Body of pancreas (tissue), 4 donors: ENCODE measurements around the gene SHROOM2. TPM values are rescaled to one million over a fixed set of nuclear protein-coding genes. Genes with fewer than 3 reads are reported as not detected.

Experiments
- ATAC-seq: fragments of 150-250 bp; one replicate; pipeline ENCODE4 v1.9.1; 2016
- DNase-seq, 4 donors: peaks; one replicate each; pipeline ENCODE4 v3.0.0-alpha.2; 2019
- H3K27ac ChIP-seq, 4 donors: fragments of 200-600 bp; sonication (generic); 1 replicate in 3 of 4; 2 replicates in 1 of 4; pipeline versions ENCODE4 v1.5.1 to v1.6.1; 2016 to 2019; ENCODE audit warnings: mild to moderate bottlenecking in 1 of 4, mixed read lengths in 1 of 4, moderate library complexity in 1 of 4
- H3K27me3 ChIP-seq, 2 donors: fragments of 200-600 bp; sonication (generic); one replicate each; pipeline ENCODE4 v1.6.0; 2016; ENCODE audit warnings: mild to moderate bottlenecking in 1 of 2
- H3K36me3 ChIP-seq, 2 donors: fragments of 200-600 bp; sonication (generic); replicated peaks in 1 of 2; 2 replicates each; pipeline ENCODE4 v1.5.1; 2016; ENCODE audit warnings: low read depth in 2 of 2; ENCODE audit not compliant: insufficient read depth in 1 of 2
- H3K4me1 ChIP-seq: fragments of 200-600 bp; sonication (generic); one replicate; pipeline ENCODE4 v1.6.0; 2016
- H3K4me3 ChIP-seq, 2 donors: fragments of 200-600 bp; sonication (generic); 1 replicate in 1 of 2; 2 replicates in 1 of 2; pipeline ENCODE4 v1.5.1; 2016 to 2019
- H3K9me3 ChIP-seq, 3 donors: fragments of 200-600 bp; sonication (generic); 1 replicate in 2 of 3; 2 replicates in 1 of 3; pipeline ENCODE4 v1.5.1; 2016
- POLR2A ChIP-seq, 3 donors: fragments of 450-650 bp; IDR thresholded peaks; one replicate each; pipeline ENCODE4 v1.6.1; 2016; ENCODE audit warnings: antibody characterized with exemption in 3 of 3, mild to moderate bottlenecking in 2 of 3
- WGBS, 2 donors: methylation state at CpG; one replicate each; pipeline ENCODE4 v1.1.5; 2017; 5-methylcytosine and 5-hydroxymethylcytosine counted together
- intact Hi-C: fragments of 100-400 bp; cut with DNase I; formaldehyde crosslinking; loops from one replicate; pipeline ENCODE4 v1.15.1; 2023
- total RNA-seq, 2 donors: library from RNA; depleted of rRNA; stranded (reverse); fragments of >200 nt; gene quantifications; one replicate each; pipeline ENCODE4 v1.1.0, GENCODE V29; 2016
- TF ChIP-seq, protein P1 (sequence below), 7 experiments: fragments of 450-650 bp in 4 of 7; fragments of 200-600 bp in 3 of 7; sonication (generic) in 3 of 7; IDR thresholded peaks; one replicate each; pipeline ENCODE4 v1.5.1; 2016 to 2019; ENCODE audit warnings: antibody characterized with exemption in 7 of 7

The SHROOM2 gene
- total RNA-seq, 2 donors from 2014 or later: 9.9 TPM

DNA sequence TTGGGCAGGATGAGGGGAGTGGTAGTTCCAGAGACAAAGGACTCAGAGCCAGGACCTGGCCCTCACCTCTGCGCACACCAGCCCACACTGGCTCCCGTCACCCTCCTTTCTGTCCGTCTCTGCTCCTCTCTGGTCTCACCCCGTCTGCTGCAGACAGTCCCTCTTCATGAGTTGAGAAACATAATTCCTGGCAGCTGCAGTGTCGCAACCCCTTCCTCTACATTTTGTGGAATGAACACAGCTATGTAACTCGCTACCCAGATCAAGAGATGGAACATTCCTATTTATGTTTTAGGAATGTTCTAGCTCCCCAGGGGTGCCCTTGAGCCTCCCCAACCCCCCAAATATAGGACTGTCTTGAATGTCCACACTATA lies 59.3 kb downstream of the SHROOM2 start:
- H3K27ac ChIP-seq: no peak overlapping the region
- TF ChIP-seq POLR2A (IDR thresholded peaks at IDR 0.05): no peak
- TF ChIP-seq, protein P1, sequence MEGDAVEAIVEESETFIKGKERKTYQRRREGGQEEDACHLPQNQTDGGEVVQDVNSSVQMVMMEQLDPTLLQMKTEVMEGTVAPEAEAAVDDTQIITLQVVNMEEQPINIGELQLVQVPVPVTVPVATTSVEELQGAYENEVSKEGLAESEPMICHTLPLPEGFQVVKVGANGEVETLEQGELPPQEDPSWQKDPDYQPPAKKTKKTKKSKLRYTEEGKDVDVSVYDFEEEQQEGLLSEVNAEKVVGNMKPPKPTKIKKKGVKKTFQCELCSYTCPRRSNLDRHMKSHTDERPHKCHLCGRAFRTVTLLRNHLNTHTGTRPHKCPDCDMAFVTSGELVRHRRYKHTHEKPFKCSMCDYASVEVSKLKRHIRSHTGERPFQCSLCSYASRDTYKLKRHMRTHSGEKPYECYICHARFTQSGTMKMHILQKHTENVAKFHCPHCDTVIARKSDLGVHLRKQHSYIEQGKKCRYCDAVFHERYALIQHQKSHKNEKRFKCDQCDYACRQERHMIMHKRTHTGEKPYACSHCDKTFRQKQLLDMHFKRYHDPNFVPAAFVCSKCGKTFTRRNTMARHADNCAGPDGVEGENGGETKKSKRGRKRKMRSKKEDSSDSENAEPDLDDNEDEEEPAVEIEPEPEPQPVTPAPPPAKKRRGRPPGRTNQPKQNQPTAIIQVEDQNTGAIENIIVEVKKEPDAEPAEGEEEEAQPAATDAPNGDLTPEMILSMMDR (IDR thresholded peaks at IDR 0.05): no peak

DNA sequence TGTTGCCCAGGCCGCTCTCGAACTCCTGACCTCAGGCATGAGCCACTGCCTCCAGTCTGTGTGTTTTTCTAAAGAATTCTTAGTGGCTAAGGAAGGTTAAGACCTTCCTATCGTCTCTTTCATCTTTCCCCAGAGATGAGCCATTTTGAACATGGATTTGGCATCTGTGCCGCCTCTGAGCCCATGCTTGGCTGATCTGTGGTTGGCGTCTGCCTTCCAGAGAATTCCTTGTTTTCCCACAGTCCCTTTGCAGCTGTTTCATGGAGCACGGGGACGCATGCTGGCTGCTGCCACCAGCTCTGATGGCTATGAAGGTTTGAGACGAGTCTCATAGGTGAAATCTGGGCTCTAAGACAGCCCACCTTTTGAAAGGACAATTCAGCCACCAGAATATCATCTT lies 60.4 kb downstream of the SHROOM2 start:
- TF ChIP-seq, protein P1 (IDR thresholded peaks at IDR 0.05): no peak
- TF ChIP-seq POLR2A (IDR thresholded peaks at IDR 0.05): no peak
- DNase-seq (no peak), ATAC-seq (no peak)
- Histone ChIP-seq H3K4me1 (no peaks in the 10 kb centered on the region), H3K9me3 (no peaks in the 10 kb centered on the region), H3K36me3 (no peaks in the 10 kb centered on the region), H3K27me3 (no peaks in the 10 kb centered on the region), H3K27ac (no peak overlapping the region), H3K4me3 (no peak overlapping the region)
- 84 to 93% methylated on average over 5 to 8 of the region's 8 CpGs for WGBS, 2 donors
- intact Hi-C loops: no loop called here

More for the DNA sequence above, 59.3 kb downstream of the SHROOM2 start:
- no peaks in the 10 kb centered on the region for H3K4me1 ChIP-seq
- WGBS, 2 donors: 94 to 95% methylated on average over 6 of the region's 6 CpGs
- H3K36me3 ChIP-seq: no peaks in the 10 kb centered on the region
- H3K4me3 ChIP-seq: no peak overlapping the region
- no peaks in the 10 kb centered on the region for H3K9me3 ChIP-seq
- intact Hi-C loops: no loop called here
- DNase-seq: no peak
- H3K27me3 ChIP-seq: no peaks in the 10 kb centered on the region
- no peak for ATAC-seq

DNA sequence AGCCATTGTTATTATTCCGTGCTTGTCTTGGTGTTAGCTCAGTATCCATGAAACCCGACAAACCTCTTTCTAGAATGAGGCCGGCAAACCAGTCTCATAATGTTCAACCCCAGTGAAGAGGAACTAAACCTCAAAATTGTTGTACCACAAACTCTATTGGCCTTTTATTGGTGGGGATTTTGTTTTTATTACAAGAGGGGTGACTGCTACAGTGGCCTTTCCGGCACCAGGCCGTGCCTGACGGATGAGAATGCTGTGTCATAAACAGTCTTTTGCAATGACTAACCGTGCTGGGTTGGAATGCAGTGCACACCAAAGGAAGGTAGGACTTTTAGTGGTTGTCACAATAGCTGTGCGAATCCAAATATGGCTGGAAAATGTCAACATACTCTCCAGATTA lies 60.8 kb downstream of the SHROOM2 start:
- no peak for DNase-seq
- Histone ChIP-seq H3K27ac (no peak overlapping the region), H3K36me3 (no peaks in the 10 kb centered on the region), H3K27me3 (no peaks in the 10 kb centered on the region), H3K9me3 (no peaks in the 10 kb centered on the region), H3K4me1 (no peaks in the 10 kb centered on the region), H3K4me3 (no peak overlapping the region)
- no peak for TF ChIP-seq POLR2A (IDR thresholded peaks at IDR 0.05)
- TF ChIP-seq, protein P1 (IDR thresholded peaks at IDR 0.05): no peak
- intact Hi-C loops: no loop called here
- no peak for ATAC-seq
- WGBS, 2 donors: 79 to 96% methylated on average over 8 of the region's 8 CpGs

DNA sequence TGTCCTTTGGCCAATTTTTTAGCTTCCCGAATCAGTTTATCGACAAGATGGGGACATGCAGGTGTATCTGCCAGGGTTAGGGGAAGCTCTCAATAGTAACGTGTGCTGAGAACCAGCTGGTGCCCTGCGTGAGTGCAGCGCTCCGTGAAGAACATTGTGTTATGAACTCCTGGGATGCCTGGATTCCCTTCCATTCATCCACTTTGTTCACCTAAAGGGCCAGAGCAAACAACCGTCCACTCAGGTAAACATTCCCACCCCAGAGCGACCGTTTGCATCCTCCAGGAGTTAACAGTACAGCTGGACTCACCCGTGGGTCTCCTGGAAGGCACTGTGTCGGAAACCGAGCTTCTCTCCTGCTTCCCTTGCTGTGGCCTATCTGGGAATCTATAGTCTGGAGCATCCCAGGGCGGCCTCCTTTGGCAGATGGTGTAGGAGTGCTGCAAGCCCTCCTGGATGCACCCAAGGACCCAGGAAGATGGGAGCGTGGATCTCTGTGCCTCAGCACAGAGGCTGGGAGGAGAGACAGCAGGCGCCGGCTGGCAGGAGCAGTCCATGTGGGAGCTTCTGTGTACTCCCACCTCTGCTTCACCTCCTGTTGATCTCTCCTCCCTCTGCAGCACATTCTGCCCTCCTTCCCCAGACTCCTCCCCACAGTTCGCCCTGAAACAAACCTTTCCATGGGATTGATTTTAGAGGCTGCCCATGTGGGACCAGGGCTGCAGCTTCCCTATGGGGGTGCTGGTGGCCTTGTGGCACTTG lies 62.7 kb downstream of the SHROOM2 start:
- H3K36me3 ChIP-seq: no peaks in the 10 kb centered on the region
- 87 to 89% methylated on average over 6 to 11 of the region's 17 CpGs for WGBS, 2 donors
- H3K27ac ChIP-seq: no peak overlapping the region
- no peaks in the 10 kb centered on the region for H3K4me1 ChIP-seq
- TF ChIP-seq, protein P1 (IDR thresholded peaks at IDR 0.05): no peak
- TF ChIP-seq POLR2A (IDR thresholded peaks at IDR 0.05): no peak
- no peaks in the 10 kb centered on the region for H3K27me3 ChIP-seq
- no peaks in the 10 kb centered on the region for H3K9me3 ChIP-seq
- intact Hi-C loops: no loop called here
- no peak overlapping the region for H3K4me3 ChIP-seq
- DNase-seq: peak in 2 of 4 donors; percentile 23 to 24
- no peak for ATAC-seq

DNA sequence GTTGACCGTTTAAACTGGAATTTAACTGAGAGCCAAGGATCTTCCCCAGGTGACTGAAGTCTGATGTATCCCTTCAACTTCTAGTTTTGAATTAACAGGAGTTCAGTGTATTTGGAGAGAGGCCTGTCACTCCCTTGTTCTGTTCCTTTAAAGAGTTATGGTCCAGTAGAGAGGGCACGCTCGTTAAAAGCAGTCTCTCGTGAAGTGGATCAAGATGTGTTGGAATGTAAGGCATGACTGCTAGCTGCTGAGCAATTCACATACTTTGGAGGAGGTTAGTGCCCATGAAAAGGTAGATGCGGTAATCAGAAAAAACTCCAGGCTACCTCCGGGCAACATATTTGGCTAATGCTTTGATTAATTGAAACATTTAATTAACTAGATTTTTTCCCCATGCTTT lies 65.7 kb downstream of the SHROOM2 start:
- H3K27ac ChIP-seq: no peak overlapping the region
- no peak overlapping the region for H3K4me3 ChIP-seq
- no peak for ATAC-seq
- no peaks in the 10 kb centered on the region for H3K27me3 ChIP-seq
- TF ChIP-seq, protein P1 (IDR thresholded peaks at IDR 0.05): no peak
- TF ChIP-seq POLR2A (IDR thresholded peaks at IDR 0.05): no peak
- DNase-seq: no peak
- intact Hi-C loops: no loop called here
- H3K36me3 ChIP-seq: no peaks in the 10 kb centered on the region
- no peaks in the 10 kb centered on the region for H3K4me1 ChIP-seq
- H3K9me3 ChIP-seq: no peaks in the 10 kb centered on the region
- 60 to 70% methylated on average over 5 to 6 of the region's 6 CpGs for WGBS, 2 donors
